ACC112 (cell line): ENCODE results near the gene JAM3.
A peak's percentile ranks its signal among the peaks of the same experiment; 100 is the strongest.

Experiments
- H2AFZ ChIP-seq: fragments of 200-600 bp; sonication (generic); one replicate; pipeline ENCODE4 v1.6.0; 2017; ENCODE audit warnings: antibody characterized with exemption, low read length; ENCODE audit not compliant: unreplicated experiment
- H3K27ac ChIP-seq: fragments of 200-600 bp; sonication (generic); 2 replicates; pipeline ENCODE4 v1.5.1; 2014; ENCODE audit warnings: low read depth, mild to moderate bottlenecking, antibody characterized with exemption, low read length, moderate library complexity
- H3K27me3 ChIP-seq: fragments of 200-600 bp; sonication (generic); 2 replicates; pipeline ENCODE4 v1.6.1; 2014; ENCODE audit warnings: mild to moderate bottlenecking, antibody characterized with exemption, low read length, moderate library complexity, mixed read lengths; ENCODE audit not compliant: insufficient read depth
- H3K36me3 ChIP-seq: fragments of 200-600 bp; sonication (generic); 2 replicates; pipeline ENCODE4 v1.6.1; 2016; ENCODE audit warnings: mild to moderate bottlenecking, antibody characterized with exemption, low read length, moderate library complexity, mixed read lengths; ENCODE audit not compliant: insufficient read depth
- H3K4me1 ChIP-seq: fragments of 200-600 bp; sonication (generic); one replicate; pipeline ENCODE4 v1.6.1; 2016; ENCODE audit warnings: low read length, mixed read lengths; ENCODE audit not compliant: insufficient read depth, unreplicated experiment, control insufficient read depth
- H3K4me3 ChIP-seq: fragments of 200-600 bp; sonication (generic); 2 replicates; pipeline ENCODE4 v1.5.1; 2014; ENCODE audit warnings: mild to moderate bottlenecking, low read depth, low read length
- H3K79me2 ChIP-seq: fragments of 200-600 bp; sonication (generic); one replicate; pipeline ENCODE4 v1.6.0; 2016; ENCODE audit warnings: low read length; ENCODE audit not compliant: control insufficient read depth, unreplicated experiment, insufficient read depth

JAM3 gene

GRCh38 chr11:134047586-134047999 is 21.3 kb upstream of the JAM3 start:
- H3K27ac ChIP-seq, result no peak overlapping the region; the same call in 1 of the 2 replicates
- peak overlapping the region; percentile 51; the same call in 1 of the 2 replicates for H3K4me3 ChIP-seq
- H3K36me3 ChIP-seq, result no peaks in the 10 kb centered on the region
- peaks cover 6% of the 10 kb centered on the region for H3K27me3 ChIP-seq
- H2AFZ ChIP-seq, result peak overlapping the region; percentile 2
- H3K4me1 ChIP-seq, result peaks cover 8% of the 10 kb centered on the region
- H3K79me2 ChIP-seq, result no peaks in the 10 kb centered on the region

- no peak overlapping the region for H3K27ac ChIP-seq
- H3K4me1 ChIP-seq, result peaks cover 8% of the 10 kb centered on the region
- no peaks in the 10 kb centered on the region for H3K79me2 ChIP-seq
- H3K36me3 ChIP-seq, result no peaks in the 10 kb centered on the region
- peak overlapping the region; percentile 2 for H2AFZ ChIP-seq
- H3K4me3 ChIP-seq, result no peak overlapping the region
- H3K27me3 ChIP-seq, result peaks cover 6% of the 10 kb centered on the region; the same call in 1 of the 2 replicates
Observed at GRCh38 chr11:134048028-134048427, 20.8 kb upstream of the JAM3 start.

- no peak overlapping the region for H3K4me3 ChIP-seq
- H2AFZ ChIP-seq, result no peak overlapping the region
- no peaks in the 10 kb centered on the region for H3K79me2 ChIP-seq
- H3K4me1 ChIP-seq, result peaks cover 8% of the 10 kb centered on the region
- H3K27ac ChIP-seq, result no peak overlapping the region
- H3K36me3 ChIP-seq, result no peaks in the 10 kb centered on the region
- peaks cover 6% of the 10 kb centered on the region; the same call in 1 of the 2 replicates for H3K27me3 ChIP-seq
Observed at GRCh38 chr11:134049303-134049702, 19.6 kb upstream of the JAM3 start.

GRCh38 chr11:134050541-134051383 is 18.1 kb upstream of the JAM3 start:
- no peak overlapping the region for H2AFZ ChIP-seq
- peaks cover 8% of the 10 kb centered on the region for H3K4me1 ChIP-seq
- H3K27ac ChIP-seq, result no peak overlapping the region
- peaks cover 6% of the 10 kb centered on the region; the same call in 1 of the 2 replicates for H3K27me3 ChIP-seq
- H3K79me2 ChIP-seq, result no peaks in the 10 kb centered on the region
- H3K4me3 ChIP-seq, result peak overlapping the region; percentile 63
- no peaks in the 10 kb centered on the region for H3K36me3 ChIP-seq

- Histone ChIP-seq H3K36me3 (no peaks in the 10 kb centered on the region), H3K4me3 (no peak overlapping the region), H3K4me1 (no peaks in the 10 kb centered on the region), H3K27ac (no peak overlapping the region), H2AFZ (no peak overlapping the region), H3K79me2 (no peaks in the 10 kb centered on the region), H3K27me3 (peaks cover 6% of the 10 kb centered on the region; the same call in 1 of the 2 replicates)
Observed at GRCh38 chr11:134052395-134052987, 16.4 kb upstream of the JAM3 start.

- Histone ChIP-seq H3K4me3 (no peak overlapping the region), H2AFZ (no peak overlapping the region), H3K27me3 (peaks cover 11% of the 10 kb centered on the region), H3K4me1 (no peaks in the 10 kb centered on the region), H3K36me3 (no peaks in the 10 kb centered on the region), H3K79me2 (no peaks in the 10 kb centered on the region), H3K27ac (no peak overlapping the region)
Observed at GRCh38 chr11:134052988-134053945, 15.6 kb upstream of the JAM3 start.

GRCh38 chr11:134055029-134055428 is 13.8 kb upstream of the JAM3 start:
- Histone ChIP-seq H2AFZ (no peak overlapping the region), H3K79me2 (no peaks in the 10 kb centered on the region), H3K4me1 (no peaks in the 10 kb centered on the region), H3K4me3 (no peak overlapping the region), H3K36me3 (no peaks in the 10 kb centered on the region), H3K27ac (no peak overlapping the region), H3K27me3 (peaks cover 20% of the 10 kb centered on the region)

DNA sequence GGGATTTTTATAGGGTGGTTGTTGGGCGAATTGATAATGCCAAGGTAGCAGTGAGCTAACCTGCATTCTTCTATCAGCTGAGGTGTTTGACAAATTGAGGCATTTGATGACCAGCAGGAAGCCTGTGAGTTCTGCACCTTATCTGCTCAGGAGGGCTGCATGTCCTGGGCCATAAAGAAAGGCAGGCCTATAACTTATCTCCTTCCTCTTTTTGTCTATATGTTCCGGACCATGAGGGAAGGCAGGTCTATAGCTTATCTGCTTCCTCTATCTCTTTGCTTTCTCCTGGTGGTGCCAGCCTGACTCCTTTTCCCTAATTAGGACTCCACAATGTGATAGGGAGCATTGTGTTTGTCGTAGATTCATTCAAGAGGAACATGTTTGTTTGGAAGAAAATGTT is 8.6 kb upstream of the JAM3 start:
- Histone ChIP-seq H3K36me3 (no peaks in the 10 kb centered on the region), H3K27ac (no peak overlapping the region), H3K27me3 (peaks cover 57% of the 10 kb centered on the region), H3K4me1 (no peaks in the 10 kb centered on the region), H2AFZ (no peak overlapping the region), H3K79me2 (no peaks in the 10 kb centered on the region), H3K4me3 (no peak overlapping the region)

GRCh38 chr11:134062265-134063123 is 6.4 kb upstream of the JAM3 start:
- no peaks in the 10 kb centered on the region for H3K36me3 ChIP-seq
- peaks cover 73% of the 10 kb centered on the region for H3K27me3 ChIP-seq
- no peak overlapping the region for H3K4me3 ChIP-seq
- no peak overlapping the region for H3K27ac ChIP-seq
- H2AFZ ChIP-seq, result no peak overlapping the region
- no peaks in the 10 kb centered on the region for H3K79me2 ChIP-seq
- H3K4me1 ChIP-seq, result no peaks in the 10 kb centered on the region

GRCh38 chr11:134063124-134063495 is 5.8 kb upstream of the JAM3 start:
- peaks cover 74% of the 10 kb centered on the region for H3K27me3 ChIP-seq
- H2AFZ ChIP-seq, result no peak overlapping the region
- H3K27ac ChIP-seq, result no peak overlapping the region
- H3K4me3 ChIP-seq, result no peak overlapping the region
- H3K79me2 ChIP-seq, result no peaks in the 10 kb centered on the region
- no peaks in the 10 kb centered on the region for H3K36me3 ChIP-seq
- H3K4me1 ChIP-seq, result no peaks in the 10 kb centered on the region
